Gastrocnemius medialis (tissue), 4 donors: ENCODE results near the gene SLC12A7.

Source experiments
- CTCF ChIP-seq, 5 experiments: fragments of 450-650 bp in 3 of 5; fragments of 200-600 bp in 2 of 5; sonication (generic) in 2 of 5; IDR thresholded peaks in 4 of 5; conservative IDR thresholded peaks in 1 of 5; 1 replicate in 4 of 5; 2 replicates in 1 of 5; pipeline ENCODE4 v1.5.1; 2016 to 2019; ENCODE audit warnings: antibody characterized with exemption in 5 of 5, mild to moderate bottlenecking in 3 of 5, moderate library complexity in 3 of 5
- POLR2A ChIP-seq, 2 donors: fragments of 450-650 bp; IDR thresholded peaks; one replicate each; pipeline ENCODE4 v1.6.1; 2017; ENCODE audit warnings: antibody characterized with exemption in 2 of 2, mild to moderate bottlenecking in 2 of 2, moderate library complexity in 2 of 2

- TF ChIP-seq POLR2A (IDR thresholded peaks at IDR 0.05): no peak
- no peak for TF ChIP-seq CTCF (IDR thresholded peaks at IDR 0.05 in 4 of 5, conservative IDR thresholded peaks at IDR 0.05 in 1 of 5)
These were observed 39.5 kb upstream of the SLC12A7 start for GRCh38 chr5:1151316-1151715.
